ENCODE data around the gene CLEC6A.
"Not testable (repeated sequence)": the region's sequence is repeated elsewhere in the genome, so short reads cannot be mapped to it uniquely, and the experiment has no call there.

Gene CLEC6A

DNA sequence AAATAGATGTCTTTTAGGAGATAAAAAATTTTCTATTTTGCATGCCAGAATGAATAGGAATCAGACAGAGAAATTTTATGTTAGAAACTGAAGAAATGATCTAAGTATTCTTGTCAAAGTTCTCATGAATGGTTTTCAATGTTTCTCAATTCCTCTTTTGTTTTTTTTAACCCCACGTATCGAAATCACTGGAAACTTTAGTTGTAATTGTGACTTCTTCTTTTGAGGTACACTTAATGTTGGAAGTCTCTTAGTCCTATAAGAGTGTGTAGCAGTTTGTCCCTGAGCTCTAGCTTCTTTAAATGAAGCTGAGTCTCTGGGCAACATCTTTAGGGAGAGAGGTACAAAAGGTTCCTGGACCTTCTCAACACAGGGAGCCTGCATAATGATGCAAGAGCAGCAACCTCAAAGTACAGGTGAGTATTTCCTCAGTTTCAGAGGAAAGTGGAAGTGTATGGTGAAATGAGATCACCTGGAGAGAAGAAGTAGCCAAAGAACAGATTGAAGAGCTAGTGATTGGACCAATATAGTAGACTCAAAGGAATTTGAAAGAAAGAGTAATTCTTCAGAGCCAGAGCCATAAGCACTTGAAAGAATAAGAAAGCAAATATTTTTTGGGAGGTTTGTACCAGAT, at the start of gene CLEC6A:
Gene CLEC6A (plus strand): TSS at position 236 of the 634 bp plus-strand sequence. CDS start 150 bp downstream, at position 386.
- DNase-seq (ENCODE audit: low read depth in 2 of 3, low spot score in 1 of 3): no peak

DNA sequence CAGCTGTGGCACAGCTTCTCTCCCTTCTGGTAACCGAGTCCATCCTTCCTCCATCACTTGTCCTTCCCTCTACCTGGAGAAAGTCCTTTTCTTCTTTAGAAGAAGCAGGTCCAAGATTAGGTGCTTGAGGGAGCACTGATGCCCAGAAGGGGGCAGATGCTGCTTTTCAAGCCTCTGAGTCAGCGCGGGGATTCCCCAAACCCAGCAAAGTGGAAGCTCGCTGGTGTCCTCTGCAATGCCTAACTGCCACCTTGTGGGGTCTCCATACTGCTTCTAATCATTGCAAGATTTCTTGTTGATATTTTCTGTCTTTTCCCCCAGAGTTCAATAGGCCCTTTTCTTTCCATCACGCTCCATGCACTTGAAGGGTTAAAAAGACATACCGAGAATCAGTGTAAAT, 36.2 kb upstream of the CLEC6A start:
- DNase-seq (ENCODE audit: low read depth in 2 of 3, low spot score in 1 of 3): peak in 1 of 3 donors; percentile 27

DNA sequence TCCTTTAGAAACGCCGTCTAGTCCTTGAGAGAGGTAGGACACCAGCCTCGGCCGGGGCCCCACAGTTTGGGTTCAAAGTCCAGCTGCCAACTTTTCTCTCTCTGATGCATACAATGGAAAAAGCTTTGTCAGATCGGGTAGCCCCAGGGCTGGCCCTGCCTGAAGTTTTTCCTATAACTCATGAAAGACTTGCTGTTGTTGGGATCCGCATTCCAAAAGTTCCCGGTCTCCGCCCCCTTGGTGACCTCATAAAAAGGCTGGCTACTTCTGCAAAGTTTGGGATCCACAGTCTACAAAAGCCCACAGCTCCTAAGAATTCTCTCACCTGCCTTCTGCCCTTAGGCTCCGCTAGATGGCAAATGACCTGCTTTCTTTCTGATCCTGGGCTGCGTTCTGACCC, 35.3 kb upstream of the CLEC6A start:
- no peak for DNase-seq (ENCODE audit: low read depth in 2 of 3, low spot score in 1 of 3)

DNA sequence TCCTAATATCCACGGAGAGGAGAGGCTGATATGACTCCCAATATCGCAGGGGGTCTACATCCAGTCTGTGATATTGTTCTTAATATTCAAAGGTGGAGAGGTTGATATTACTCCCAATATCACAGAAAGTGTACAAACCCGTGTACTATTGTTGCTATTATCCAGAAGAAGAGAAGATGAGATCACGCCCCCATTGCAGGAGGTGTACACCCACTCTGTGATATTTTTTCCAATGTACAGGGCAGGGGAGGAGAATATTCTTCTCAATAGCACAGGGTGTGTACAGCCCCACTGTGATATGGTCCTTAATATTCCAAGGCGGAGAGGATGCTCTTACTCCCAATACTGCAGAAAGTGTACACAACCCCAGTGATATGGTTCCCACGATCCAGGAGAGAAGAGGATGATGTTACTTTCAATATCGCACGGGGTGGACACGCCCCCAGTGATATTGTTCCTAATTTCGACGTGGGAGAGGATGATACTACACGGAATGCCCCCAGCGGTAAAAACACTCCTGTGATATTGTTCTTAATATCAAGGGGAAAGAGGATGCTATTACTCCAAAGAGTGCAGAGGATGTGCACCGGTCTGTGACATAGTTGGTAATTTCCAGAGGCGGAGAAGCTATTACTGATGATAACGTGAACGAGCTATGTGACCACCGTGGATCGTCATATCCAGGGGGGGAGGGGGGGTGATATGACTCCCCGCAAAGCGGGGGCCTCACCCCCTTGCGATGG, 11.1 kb upstream of the CLEC6A start:
- not testable (repeated sequence) for DNase-seq (ENCODE audit: low read depth in 2 of 3, low spot score in 1 of 3)

DNA sequence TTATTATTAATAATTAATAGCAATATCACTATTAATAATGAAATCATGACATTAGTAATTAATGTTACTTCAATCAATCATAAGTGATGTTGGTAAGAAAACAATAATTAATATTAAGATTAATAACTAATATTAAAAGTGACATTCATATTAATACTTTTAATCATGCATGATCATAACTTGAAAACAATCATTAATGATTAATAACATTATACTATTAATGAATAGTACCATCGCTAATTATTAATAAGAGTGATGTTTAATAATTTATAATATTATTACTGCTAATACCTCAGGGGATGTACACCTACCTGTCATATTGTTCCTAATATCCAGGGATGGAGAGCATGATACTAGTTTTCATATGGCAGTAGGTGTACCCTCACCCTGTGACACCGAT, 10.0 kb upstream of the CLEC6A start:
- no peak for DNase-seq (ENCODE audit: low read depth in 2 of 3, low spot score in 1 of 3)

DNA sequence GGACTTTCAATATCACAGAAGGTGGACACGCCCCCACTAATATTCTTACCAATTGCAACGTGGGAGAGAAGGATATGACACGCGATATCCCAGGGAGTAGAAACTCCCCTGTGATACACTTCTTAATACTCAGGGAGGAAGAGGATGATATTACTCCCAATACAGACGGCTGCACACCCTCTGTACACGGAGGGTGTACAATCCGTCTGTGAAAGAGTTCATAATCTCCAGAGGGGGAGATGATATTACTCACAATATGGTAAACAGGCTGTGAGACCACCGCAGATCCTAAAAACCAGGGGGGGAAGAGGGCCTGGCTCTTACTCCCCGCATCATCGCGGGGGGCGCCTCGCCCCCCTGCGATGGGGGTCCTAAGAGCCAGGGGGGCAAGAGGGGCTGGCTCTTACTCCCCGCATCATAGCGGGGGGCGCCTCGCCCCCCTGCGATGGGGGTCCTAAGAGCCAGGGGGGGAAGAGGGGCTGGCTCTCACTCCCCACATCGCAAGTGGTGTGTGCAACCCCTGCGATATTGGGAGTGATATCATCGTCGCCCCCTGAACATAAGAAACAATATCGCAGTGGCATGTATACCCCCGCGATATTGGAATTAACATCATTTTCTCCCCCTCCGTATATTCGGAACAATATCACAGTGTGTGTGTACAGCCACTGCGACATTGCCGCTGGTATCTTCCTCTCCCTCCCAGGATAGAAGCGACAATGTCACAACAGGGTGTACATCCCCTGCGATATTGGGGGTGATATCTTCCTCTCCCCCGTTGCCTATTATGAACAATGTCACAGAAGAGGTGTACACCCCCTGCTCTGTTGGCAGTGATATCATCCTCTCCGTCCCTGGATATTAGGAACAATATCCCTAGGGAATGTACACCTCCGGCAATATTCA, 8.9 kb upstream of the CLEC6A start:
- DNase-seq (ENCODE audit: low read depth in 2 of 3, low spot score in 1 of 3): no peak

DNA sequence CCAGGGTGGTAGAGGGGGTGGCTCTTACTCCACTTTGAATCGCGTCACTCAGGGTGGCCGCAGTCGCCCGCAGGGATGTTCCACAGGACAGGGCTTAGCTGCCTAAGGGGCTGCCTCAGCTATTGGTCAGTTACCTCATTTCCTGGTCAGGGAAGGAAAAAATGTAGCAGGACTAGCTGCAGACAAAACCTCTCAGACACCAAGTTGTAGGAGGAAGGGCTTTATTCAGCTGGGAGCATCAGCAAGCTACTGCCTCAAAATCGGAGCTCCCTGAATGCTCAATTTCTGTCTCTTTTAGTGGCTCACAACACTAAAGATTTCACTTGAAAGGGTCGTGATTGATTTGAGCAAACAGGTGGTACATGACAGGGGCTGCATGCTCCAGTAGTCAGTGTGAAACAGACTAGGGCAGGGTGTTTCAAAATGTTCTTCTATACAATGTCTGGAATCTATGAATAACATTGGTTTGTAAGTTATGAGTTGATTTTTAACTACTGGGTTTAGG, 6.4 kb upstream of the CLEC6A start:
- DNase-seq (ENCODE audit: low read depth in 2 of 3, low spot score in 1 of 3): no peak

DNA sequence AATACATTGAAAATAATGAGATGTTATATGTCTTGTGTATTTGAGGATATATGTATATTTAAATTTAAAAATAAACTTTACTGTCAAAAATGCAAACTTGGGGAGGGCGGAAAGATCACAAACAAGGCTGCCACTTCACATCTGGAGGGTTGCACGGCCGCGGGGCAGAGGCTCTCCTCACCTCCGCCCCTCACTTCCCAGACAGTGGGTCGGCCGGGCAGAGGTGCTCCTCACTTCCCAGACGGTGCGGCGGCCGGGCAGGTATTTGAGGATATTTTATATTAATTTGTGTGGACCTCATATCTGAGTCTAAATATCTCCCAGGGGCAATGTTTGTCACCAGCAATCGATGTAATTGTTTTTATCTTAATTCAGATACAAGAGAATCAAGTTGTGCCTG, 3.7 kb upstream of the CLEC6A start:
- DNase-seq (ENCODE audit: low read depth in 2 of 3, low spot score in 1 of 3): no peak

DNA sequence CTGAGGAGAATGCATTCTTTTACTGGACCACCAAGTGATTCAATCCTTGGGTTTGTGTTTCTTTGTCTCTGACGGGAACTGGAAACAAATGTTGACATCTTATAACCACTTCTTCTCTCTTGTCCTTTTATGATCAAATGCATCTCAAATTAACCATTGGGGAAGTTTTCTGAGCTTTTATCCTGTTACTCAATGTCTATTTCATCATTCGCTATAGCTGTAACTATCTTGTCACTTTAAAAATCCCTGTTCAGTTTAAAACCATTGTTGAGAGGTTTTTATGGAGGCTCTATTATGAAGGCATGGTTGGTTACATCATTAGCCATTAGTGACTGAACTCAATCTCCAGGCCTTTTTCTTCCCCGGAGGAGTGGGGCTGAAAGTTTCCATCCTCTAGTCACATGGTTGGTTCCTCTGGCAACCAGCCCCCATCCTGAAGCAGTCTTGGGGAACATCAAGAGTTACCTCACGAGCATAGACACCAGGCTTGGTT, 2.7 kb upstream of the CLEC6A start:
- DNase-seq (ENCODE audit: low read depth in 2 of 3, low spot score in 1 of 3): no peak

DNA sequence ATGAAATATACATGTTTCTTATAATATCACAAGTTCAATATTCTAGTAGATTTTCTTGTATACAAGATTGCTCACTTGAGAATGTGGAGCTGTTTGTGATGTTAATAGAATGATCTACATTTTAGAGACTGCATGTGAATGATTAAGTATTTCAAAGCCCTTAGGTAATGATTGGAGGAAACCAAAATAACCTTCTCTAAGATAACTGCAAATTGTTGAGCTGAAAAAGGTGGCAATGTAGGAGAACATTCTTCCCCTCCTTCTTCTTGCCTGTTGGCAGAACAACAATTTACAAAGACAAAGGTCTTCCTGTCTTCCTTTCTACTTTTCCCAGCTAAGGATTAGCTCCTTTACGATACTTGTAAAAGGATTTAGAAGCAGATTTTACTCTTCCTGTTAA, 2.0 kb upstream of the CLEC6A start:
- DNase-seq (ENCODE audit: low read depth in 2 of 3, low spot score in 1 of 3): no peak

DNA sequence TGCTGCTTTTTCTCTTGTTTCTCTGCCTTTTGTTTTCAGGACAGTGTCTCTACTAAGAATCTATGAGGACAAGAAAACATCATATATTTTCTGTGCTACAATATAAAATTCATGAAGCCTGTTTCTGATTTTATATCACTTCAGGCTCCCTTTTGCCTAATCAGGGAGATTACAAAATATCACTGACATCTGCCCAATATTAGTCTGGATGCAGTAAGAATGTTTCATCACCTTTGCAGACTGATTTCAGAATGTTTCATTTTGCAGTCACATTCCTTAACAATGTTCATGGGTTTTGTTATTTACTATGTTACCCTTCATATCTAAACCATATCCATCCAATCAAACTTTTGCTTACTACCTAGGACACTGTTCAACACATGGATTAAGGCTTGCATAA, 491 bp upstream of the CLEC6A start:
- DNase-seq (ENCODE audit: low read depth in 2 of 3, low spot score in 1 of 3): no peak

DNA sequence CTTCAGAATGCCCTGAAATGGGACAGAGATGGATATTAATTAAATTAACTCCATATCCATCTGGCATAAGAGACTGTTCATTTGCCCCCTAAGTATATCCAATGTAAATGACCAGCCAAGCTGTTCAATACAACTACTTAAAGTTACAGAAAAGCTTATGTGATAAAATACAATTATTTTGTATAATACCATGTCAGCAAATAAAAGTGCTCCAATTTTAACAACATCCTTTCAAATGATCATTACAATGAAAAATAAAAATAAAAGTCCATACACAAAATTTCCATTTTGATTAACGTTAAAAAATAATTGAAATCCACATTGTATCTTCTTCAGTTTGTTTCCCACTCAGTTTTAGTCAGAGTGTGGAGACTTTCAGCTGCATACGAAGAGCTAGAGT, 5.7 kb downstream of the CLEC6A start:
- DNase-seq (ENCODE audit: low read depth in 2 of 3, low spot score in 1 of 3): no peak

DNA sequence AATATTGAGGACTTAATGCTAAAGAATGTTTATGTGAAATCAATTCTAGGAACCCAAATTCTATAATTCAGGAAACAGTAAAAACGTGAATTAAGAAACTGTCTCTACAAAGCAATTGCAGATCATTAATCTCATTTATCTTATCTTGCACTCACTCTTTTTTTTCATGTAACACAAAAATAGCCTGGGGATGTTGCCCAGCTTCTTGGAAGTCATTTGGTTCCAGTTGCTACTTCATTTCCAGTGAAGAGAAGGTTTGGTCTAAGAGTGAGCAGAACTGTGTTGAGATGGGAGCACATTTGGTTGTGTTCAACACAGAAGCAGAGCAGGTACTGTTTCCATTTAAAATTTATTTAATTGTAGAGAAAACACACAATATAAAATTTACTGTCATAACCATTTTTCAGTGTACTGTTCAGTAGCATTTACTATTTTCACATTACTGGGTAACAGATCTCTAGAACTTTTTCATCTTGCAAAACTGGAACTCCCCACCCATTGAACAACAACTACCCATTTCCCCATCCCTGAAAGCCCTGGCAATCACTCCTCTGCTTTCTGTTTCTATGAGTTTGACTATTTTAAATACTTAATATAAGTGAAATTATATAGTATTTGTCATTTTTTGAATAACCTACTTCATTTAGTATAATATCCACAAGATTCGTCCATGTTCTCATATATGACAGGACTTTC, 9.7 kb downstream of the CLEC6A start:
- no peak for DNase-seq (ENCODE audit: low read depth in 2 of 3, low spot score in 1 of 3)

DNA sequence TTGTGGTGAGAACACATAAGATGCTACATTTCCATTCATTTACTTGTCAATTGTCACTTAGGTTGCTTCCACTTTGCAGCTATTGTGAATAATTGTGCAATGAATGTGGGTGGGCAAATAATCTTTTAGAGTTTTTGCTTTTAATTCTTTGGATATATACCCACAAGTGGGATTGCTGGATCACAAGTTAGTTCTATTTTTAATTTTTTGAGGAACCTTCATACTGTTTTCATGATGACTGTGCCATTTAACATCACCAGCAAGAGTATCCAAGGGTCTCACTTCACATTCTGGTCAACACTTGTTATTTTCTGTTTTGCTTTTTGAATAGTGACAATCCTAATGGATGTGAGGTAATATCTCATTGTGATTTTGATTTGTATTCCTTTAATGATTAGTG, 10.5 kb downstream of the CLEC6A start:
- DNase-seq (ENCODE audit: low read depth in 2 of 3, low spot score in 1 of 3): no peak

DNA sequence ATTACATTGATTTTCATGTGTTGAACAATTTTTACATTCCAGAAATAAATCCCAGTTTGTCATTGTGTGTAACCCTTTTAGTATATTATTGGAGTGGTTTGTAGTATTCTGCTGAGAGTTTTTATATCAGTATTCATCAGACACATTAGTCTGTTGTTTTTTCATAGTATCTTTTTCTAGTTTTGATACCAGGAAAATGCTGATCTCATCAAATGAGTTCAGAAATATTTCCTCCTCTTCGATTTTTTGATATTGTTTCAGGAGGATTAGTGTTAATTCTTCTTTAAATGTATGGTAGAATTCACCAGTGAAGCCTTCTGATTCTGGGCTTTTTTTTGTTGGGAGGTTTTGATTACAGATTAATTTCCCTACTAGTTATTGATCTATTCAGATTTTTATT, 15.3 kb downstream of the CLEC6A start:
- DNase-seq (ENCODE audit: low read depth in 2 of 3, low spot score in 1 of 3): no peak

DNA sequence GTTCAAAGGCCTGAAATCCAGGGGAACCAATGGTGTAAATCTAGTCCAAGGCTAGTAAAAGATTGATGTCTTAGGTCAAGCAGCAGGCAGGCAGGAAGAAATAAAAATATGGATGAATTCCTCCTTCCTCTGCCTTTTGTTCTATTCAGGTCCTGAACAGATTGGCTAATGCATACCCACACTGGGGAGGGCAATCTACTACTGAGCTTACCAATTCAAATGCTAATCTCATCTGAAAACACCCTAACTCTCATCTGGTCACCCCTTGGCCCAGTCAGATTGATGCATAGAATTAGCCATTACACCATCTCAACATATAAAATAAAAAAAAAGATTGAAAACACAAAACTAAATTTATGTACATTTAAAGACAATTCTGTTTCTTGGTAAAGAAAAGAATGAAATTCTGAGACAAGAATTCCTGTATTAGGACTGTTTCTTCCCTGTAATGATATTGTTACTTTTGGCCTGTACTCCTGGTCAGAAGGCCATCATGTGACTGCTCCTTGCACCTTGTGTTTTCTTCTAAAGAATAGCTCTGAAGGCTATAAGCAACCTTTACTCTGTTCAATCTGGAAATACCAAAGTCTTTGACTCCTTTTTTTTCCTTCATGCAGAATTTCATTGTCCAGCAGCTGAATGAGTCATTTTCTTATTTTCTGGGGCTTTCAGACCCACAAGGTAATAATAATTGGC, 19.9 kb downstream of the CLEC6A start:
- no peak for DNase-seq (ENCODE audit: low read depth in 2 of 3, low spot score in 1 of 3)

DNA sequence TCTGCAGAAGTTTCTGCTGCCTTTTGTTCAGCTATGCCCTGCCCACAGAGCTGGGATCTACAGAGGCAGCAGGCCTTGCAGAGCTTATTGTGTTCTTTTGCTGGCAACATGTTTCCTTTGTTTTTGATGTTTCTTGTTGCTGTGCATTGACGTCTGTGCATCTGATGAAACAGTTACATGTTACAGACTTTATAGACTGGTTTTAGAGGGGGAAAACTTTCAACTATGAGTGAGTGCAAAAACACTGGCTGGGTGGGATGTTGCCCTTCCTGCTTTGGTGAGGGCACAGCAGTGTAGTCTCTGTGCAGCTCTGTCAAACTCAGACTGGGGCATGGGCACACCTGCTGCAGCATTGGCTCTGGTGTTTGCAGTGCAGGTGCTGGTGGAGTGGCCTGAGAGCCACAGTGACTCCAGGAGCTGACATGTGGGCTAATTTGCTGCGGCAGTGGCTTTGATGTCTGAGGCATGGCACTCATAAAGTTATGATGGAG, 26.9 kb downstream of the CLEC6A start:
- DNase-seq (ENCODE audit: low read depth in 2 of 3, low spot score in 1 of 3): no peak

DNA sequence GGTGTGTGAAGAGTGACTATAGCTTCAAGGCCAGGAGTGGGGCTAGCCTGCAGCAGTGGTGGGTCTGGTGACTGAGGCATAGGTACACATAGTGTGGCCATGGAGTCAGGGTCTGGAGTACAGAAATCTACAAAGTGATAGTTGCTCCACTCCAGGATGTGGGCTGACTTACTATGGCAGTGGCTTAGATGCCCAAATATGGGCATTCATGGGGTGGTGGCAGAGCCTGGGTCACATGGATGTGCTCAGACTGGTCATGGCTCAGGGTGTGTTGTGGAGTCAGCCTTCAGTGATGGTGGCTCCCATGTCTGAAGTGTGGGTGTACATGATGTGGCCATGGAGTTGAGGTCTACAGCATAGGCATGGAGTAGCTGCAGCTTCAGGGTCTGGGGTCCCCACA, 27.3 kb downstream of the CLEC6A start:
- DNase-seq (ENCODE audit: low read depth in 2 of 3, low spot score in 1 of 3): no peak

DNA sequence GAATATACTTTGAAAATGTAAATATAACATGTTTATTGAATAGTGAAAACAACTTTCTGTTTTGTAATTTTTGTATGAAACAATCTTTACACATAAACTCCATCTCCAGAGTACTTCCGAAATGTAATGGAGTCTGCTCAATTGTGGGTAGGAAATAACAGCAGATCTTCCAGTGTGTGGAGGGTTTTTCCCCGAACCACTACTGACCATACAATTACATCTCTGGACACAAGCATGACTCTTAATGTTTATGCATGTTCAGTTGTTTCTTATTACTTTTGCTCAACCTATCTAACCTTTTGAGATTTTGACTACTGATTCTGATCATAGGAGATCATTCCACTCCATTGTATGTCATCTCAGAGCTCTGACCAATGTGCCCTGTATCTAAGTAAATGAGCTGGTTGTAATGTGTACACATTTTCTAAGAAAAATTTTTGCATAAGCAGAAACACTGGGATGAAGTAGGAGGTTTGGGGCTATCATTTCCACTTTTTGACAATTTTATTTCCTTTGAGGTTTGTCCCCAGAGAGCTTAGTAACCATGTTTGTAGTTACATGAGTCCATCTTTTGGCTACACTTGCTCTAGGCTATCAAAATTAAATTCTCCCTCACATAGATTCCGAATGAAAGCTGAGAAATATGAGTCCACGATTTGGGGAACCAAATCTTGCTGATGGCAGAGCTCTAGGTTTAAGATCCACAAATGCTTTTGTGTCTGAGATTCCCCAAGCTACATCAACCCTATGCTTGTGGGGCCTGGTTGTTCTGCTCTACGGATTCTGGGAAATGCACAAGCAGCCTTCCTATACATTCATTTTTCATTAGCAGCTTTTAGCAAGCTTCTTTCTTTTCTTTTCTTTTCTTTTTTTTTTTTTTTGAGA, 36.1 kb downstream of the CLEC6A start:
- DNase-seq (ENCODE audit: low read depth in 2 of 3, low spot score in 1 of 3): no peak

All from stimulated activated CD4-positive, alpha-beta T cell treated with anti-CD3 and anti-CD28 coated beads, Interleukin-12 subunit alpha, Interleukin-12 subunit beta, amount 100 ng/mL, for 48 hours (primary cell).